H1 (cell line): Measurements from ENCODE around the gene CADPS. TPM values are rescaled to one million over a fixed set of nuclear protein-coding genes. Genes with fewer than 3 reads are reported as not detected.

Source experiments
- CTCF ChIA-PET: fragments of 300-600 bp; sonication (Branson Sonifier 250); formaldehyde crosslinking; loops from one replicate; lab custom pipeline; 2021; ENCODE audit not compliant: partially characterized antibody; lab: Charles Lee
- POLR2A ChIA-PET: fragments of 300-600 bp; sonication (Branson Sonifier 250); formaldehyde crosslinking; loops from one replicate; lab custom pipeline; 2021; ENCODE audit warnings: inconsistent platforms; ENCODE audit not compliant: partially characterized antibody; lab: Charles Lee
- DNase-seq, 2 experiments: peaks; one replicate each; pipeline versions ENCODE4 v3.0.0 to v3.0.0-alpha.2; 2010 to 2022; ENCODE audit warnings: low spot score in 2 of 2, low read depth in 1 of 2, mixed read lengths in 1 of 2
- FAIRE-seq: peaks from 2 replicates; lab custom pipeline; 2011; peaks lifted over from hg19 to GRCh38; lab: Jason Lieb, UNC
- H2AFZ ChIP-seq: 2 replicates; pipeline ENCODE4 v1.8.1; 2012; ENCODE audit warnings: low read length, inconsistent platforms
- H2AK5ac ChIP-seq: 2 replicates; pipeline ENCODE4 v1.6.1; 2013; ENCODE audit warnings: low read depth, low read length
- H2BK120ac ChIP-seq: replicated peaks from 2 replicates; pipeline ENCODE3; 2013; ENCODE audit warnings: low read depth, low read length, inconsistent platforms
- H2BK12ac ChIP-seq: 2 replicates; pipeline ENCODE4 v1.6.1; 2013; ENCODE audit warnings: low read depth, low read length
- H2BK15ac ChIP-seq: 2 replicates; pipeline ENCODE4 v1.6.1; 2013; ENCODE audit warnings: low read length
- H2BK20ac ChIP-seq: 2 replicates; pipeline ENCODE4 v1.6.1; 2013; ENCODE audit warnings: low read length
- H2BK5ac ChIP-seq: 2 replicates; pipeline ENCODE4 v1.6.1; 2013; ENCODE audit warnings: low read depth, low read length
- H3K14ac ChIP-seq: 2 replicates; pipeline ENCODE4 v1.6.1; 2013; ENCODE audit warnings: inconsistent platforms; ENCODE audit not compliant: insufficient read length
- H3K18ac ChIP-seq: 2 replicates; pipeline ENCODE4 v1.6.1; 2013; ENCODE audit warnings: low read length; ENCODE audit errors: extremely low read depth
- H3K23ac ChIP-seq: 2 replicates; pipeline ENCODE4 v1.6.1; 2013; ENCODE audit warnings: inconsistent platforms; ENCODE audit not compliant: insufficient read length
- H3K23me2 ChIP-seq: 2 replicates; pipeline ENCODE4 v1.6.1; 2013; ENCODE audit warnings: low read depth, low read length
- H3K27ac ChIP-seq: 2 replicates; pipeline ENCODE4 v1.6.1; 2011; ENCODE audit warnings: low read depth, low read length, inconsistent platforms
- H3K27me3 ChIP-seq, 4 experiments: replicated peaks in 1 of 4; 1 replicate in 1 of 4; 2 replicates in 3 of 4; pipeline versions ENCODE4 v1.6.1 to v1.8.1; 2011 to 2013; ENCODE audit warnings: low read length in 3 of 4, mild to moderate bottlenecking in 3 of 4, inconsistent platforms in 2 of 4, mixed read lengths in 2 of 4, moderate library complexity in 1 of 4; ENCODE audit not compliant: control insufficient read depth in 3 of 4, insufficient read depth in 3 of 4; ENCODE audit errors: extremely low read depth in 1 of 4
- H3K36me3 ChIP-seq, 4 experiments: 2 replicates each; pipeline versions ENCODE4 v1.6.1 to v1.8.1; 2011 to 2013; ENCODE audit warnings: mild to moderate bottlenecking in 4 of 4, low read length in 3 of 4, moderate library complexity in 2 of 4, control low read depth in 1 of 4, inconsistent platforms in 1 of 4; ENCODE audit not compliant: insufficient read depth in 4 of 4, control insufficient read depth in 2 of 4
- H3K4ac ChIP-seq: replicated peaks from 2 replicates; pipeline ENCODE3; 2013; ENCODE audit warnings: low read length, low read depth, mixed read lengths, inconsistent platforms; ENCODE audit not compliant: insufficient read length
- H3K4me1 ChIP-seq, 4 experiments: replicated peaks in 1 of 4; 1 replicate in 1 of 4; 2 replicates in 3 of 4; pipeline versions ENCODE4 v1.6.1 to v1.8.1; 2011 to 2013; ENCODE audit warnings: low read length in 3 of 4, inconsistent platforms in 2 of 4, mixed read lengths in 1 of 4; ENCODE audit not compliant: insufficient read depth in 4 of 4, control insufficient read depth in 3 of 4
- H3K4me2 ChIP-seq, 2 experiments: 2 replicates each; pipeline versions ENCODE4 v1.6.1 to v1.8.1; 2011 to 2013; ENCODE audit warnings: low read depth in 2 of 2, low read length in 2 of 2, control low read depth in 1 of 2, inconsistent platforms in 1 of 2, mild to moderate bottlenecking in 1 of 2; ENCODE audit not compliant: insufficient read depth in 1 of 2
- H3K4me3 ChIP-seq, 4 experiments: fragments of 200-600, 300-600 bp in 1 of 4; sonication (generic), shearing (Covaris generic), sonication (Bioruptor Twin) in 1 of 4; 2 replicates each; pipeline versions ENCODE4 v1.5.1 to v1.8.1; 2011 to 2016; ENCODE audit warnings: low read length in 4 of 4, low read depth in 3 of 4, control low read depth in 2 of 4, inconsistent platforms in 2 of 4, mild to moderate bottlenecking in 2 of 4, mixed read lengths in 1 of 4, moderate library complexity in 1 of 4; ENCODE audit not compliant: insufficient read depth in 2 of 4; ENCODE audit errors: extremely low read depth in 1 of 4
- H3K56ac ChIP-seq: replicated peaks from 2 replicates; pipeline ENCODE3; 2013; ENCODE audit warnings: low read depth, mild to moderate bottlenecking, mixed read lengths, low read length, inconsistent platforms; ENCODE audit not compliant: insufficient read length
- H3K79me1 ChIP-seq: 2 replicates; pipeline ENCODE4 v1.6.1; 2013; ENCODE audit warnings: low read depth, low read length, control low read depth
- H3K79me2 ChIP-seq, 2 experiments: 2 replicates each; pipeline versions ENCODE4 v1.6.1 to v1.8.1; 2012 to 2013; ENCODE audit warnings: low read length in 2 of 2, mild to moderate bottlenecking in 2 of 2, inconsistent platforms in 1 of 2; ENCODE audit not compliant: insufficient read depth in 2 of 2, control insufficient read depth in 1 of 2
- H3K9ac ChIP-seq, 4 experiments: replicated peaks in 1 of 4; 1 replicate in 1 of 4; 2 replicates in 3 of 4; pipeline versions ENCODE4 v1.6.1 to v1.8.1; 2011 to 2013; ENCODE audit warnings: low read depth in 3 of 4, low read length in 3 of 4, control low read depth in 2 of 4, mild to moderate bottlenecking in 2 of 4, moderate library complexity in 2 of 4, inconsistent platforms in 1 of 4; ENCODE audit errors: extremely low read depth in 1 of 4
- H3K9me3 ChIP-seq, 2 experiments: 2 replicates each; pipeline versions ENCODE4 v1.6.1 to v1.8.1; 2012 to 2013; ENCODE audit warnings: mild to moderate bottlenecking in 2 of 2, moderate library complexity in 2 of 2, control low read depth in 1 of 2, inconsistent platforms in 1 of 2, low read depth in 1 of 2, low read length in 1 of 2, mixed read lengths in 1 of 2; ENCODE audit not compliant: insufficient read depth in 2 of 2
- H4K20me1 ChIP-seq, 2 experiments: replicated peaks in 1 of 2; 2 replicates each; pipeline versions ENCODE3 to v1.8.1; 2011 to 2013; ENCODE audit warnings: inconsistent platforms in 2 of 2, low read length in 2 of 2, mild to moderate bottlenecking in 1 of 2; ENCODE audit not compliant: insufficient read depth in 2 of 2, control insufficient read depth in 1 of 2
- H4K5ac ChIP-seq: 2 replicates; pipeline ENCODE4 v1.6.1; 2013; ENCODE audit warnings: low read length, low read depth, mixed read lengths, inconsistent platforms; ENCODE audit not compliant: insufficient read length
- H4K8ac ChIP-seq: 2 replicates; pipeline ENCODE4 v1.8.0; 2013; ENCODE audit warnings: mild to moderate bottlenecking, moderate library complexity, low read length, inconsistent platforms; ENCODE audit not compliant: insufficient read depth; ENCODE audit errors: extremely low read depth
- H4K91ac ChIP-seq: replicated peaks from 2 replicates; pipeline ENCODE3; 2013; ENCODE audit warnings: low read length, mixed read lengths, inconsistent platforms; ENCODE audit not compliant: insufficient read length
- ATF2 ChIP-seq: IDR thresholded peaks from 2 replicates; pipeline ENCODE4 v1.6.1; 2012; ENCODE audit warnings: low read length, inconsistent platforms
- CEBPB ChIP-seq: IDR thresholded peaks from 2 replicates; pipeline ENCODE4 v1.6.1; 2012; ENCODE audit warnings: low read depth, low read length
- GTF2F1 ChIP-seq: IDR thresholded peaks from 2 replicates; pipeline ENCODE4 v1.6.1; 2012; ENCODE audit warnings: low read depth, low read length, improper control_type of control experiment, borderline replicate concordance
- SIX5 ChIP-seq: IDR thresholded peaks from 2 replicates; pipeline ENCODE4 v1.6.1; 2011; ENCODE audit warnings: mild to moderate bottlenecking, low read depth, low read length
- USF2 ChIP-seq: IDR thresholded peaks from 2 replicates; pipeline ENCODE4 v1.6.1; 2011; ENCODE audit warnings: low read length, improper control_type of control experiment
- YY1 ChIP-seq: IDR thresholded peaks from 2 replicates; pipeline ENCODE4 v1.6.1; 2011; ENCODE audit warnings: low read depth, mild to moderate bottlenecking, low read length
- WGBS, 2 experiments: shearing (Covaris generic) in 1 of 2; methylation state at CpG; one replicate each; pipeline versions ENCODE4 v1.1.6 to v1.1.7; 2013 to 2015; ENCODE audit warnings: low lambda C conversion rate in 2 of 2, mixed read lengths in 2 of 2, inconsistent platforms in 1 of 2, low coverage in 1 of 2, missing lambda C conversion rate in 1 of 2; ENCODE audit not compliant: insufficient replicate concordance in 2 of 2, insufficient coverage in 1 of 2, insufficient read length in 1 of 2; ENCODE audit errors: extremely low coverage in 1 of 2, missing lambda C conversion rate in 1 of 2; 5-methylcytosine and 5-hydroxymethylcytosine counted together
- polyA plus RNA-seq, 7 experiments: library from polyadenylated mRNA; depleted of rRNA in 3 of 7; stranded (reverse) in 5 of 7; unstranded in 2 of 7; fragments of >200 nt in 5 of 7; fragments of 200-250 nt in 2 of 7; gene quantifications; 1 replicate in 5 of 7; 2 replicates in 1 of 7; 4 replicates in 1 of 7; pipeline versions ENCODE4 v1.2.1 to v1.2.3, GENCODE V29; 2011 to 2013; ENCODE audit warnings: missing spikeins in 2 of 7, mixed read lengths in 2 of 7
- total RNA-seq: library from RNA; stranded (reverse); fragmentation: NEBNext Ultra II Directional; extraction: Animal tissue kit (Norgen Biotek cat#: 25700); gene quantifications from 2 replicates; pipeline ENCODE4 v1.2.1, GENCODE V29; 2021

The CADPS gene
- total and polyA plus RNA-seq, 2 of the 8 experiments (the other 6 are each of a cell fraction or from before 2014, with no cell fraction given), result 7.1 to 10.2 TPM

- no peak overlapping the region for H3K4ac ChIP-seq
- H3K14ac ChIP-seq, result no peak overlapping the region
- H3K23me2 ChIP-seq, result no peaks in the 10 kb centered on the region
- 83% methylated on average over 7 of the region's 7 CpGs; no CpG with 5 or more reads in 1 of the 2 experiments for WGBS, 2 experiments
- no peak overlapping the region for H3K23ac ChIP-seq
- no peaks in the 10 kb centered on the region for H3K36me3 ChIP-seq
- H3K4me3 ChIP-seq, result no peak overlapping the region
- no peak overlapping the region for H2BK20ac ChIP-seq
- FAIRE-seq, result no peak
- no peak overlapping the region for H3K9ac ChIP-seq
- H3K27ac ChIP-seq, result no peak overlapping the region
- DNase-seq, result no peak
- H4K91ac ChIP-seq, result no peak overlapping the region
- no peak overlapping the region for H2BK120ac ChIP-seq
- no peaks in the 10 kb centered on the region for H3K79me1 ChIP-seq
- H3K56ac ChIP-seq, result no peak overlapping the region
- H3K9me3 ChIP-seq, result no peaks in the 10 kb centered on the region
- H2BK12ac ChIP-seq, result no peak overlapping the region
- CTCF ChIA-PET, result interaction anchor here (1.1 to 2.6 kb wide), 3 partner anchors 35 to 105 kb away, joined by 3 to 11 read pairs (median 3); no protein-coding TSS in a partner anchor
- no peaks in the 10 kb centered on the region for H3K4me1 ChIP-seq
- no peak overlapping the region for H3K4me2 ChIP-seq
- H2BK5ac ChIP-seq, result no peak overlapping the region
- H3K18ac ChIP-seq, result no peak overlapping the region
- no peak overlapping the region for H2AFZ ChIP-seq
- no peaks in the 10 kb centered on the region for H3K79me2 ChIP-seq
- H4K20me1 ChIP-seq, result no peaks in the 10 kb centered on the region
- no peak overlapping the region for H2BK15ac ChIP-seq
- no peak overlapping the region for H4K8ac ChIP-seq
- no peaks in the 10 kb centered on the region for H3K27me3 ChIP-seq
- H2AK5ac ChIP-seq, result no peak overlapping the region
- POLR2A ChIA-PET, result interaction anchor here (1.0 kb wide), 2 partner anchors 8 to 9 kb away, joined by 3 to 4 read pairs; no protein-coding TSS in a partner anchor
- H4K5ac ChIP-seq, result no peak overlapping the region
- TF ChIP-seq SIX5, result no peak
- no peak for TF ChIP-seq CEBPB
- no peak for TF ChIP-seq ATF2
- no peak for TF ChIP-seq USF2
- no peak for TF ChIP-seq YY1
- no peak for TF ChIP-seq GTF2F1
These were observed 103.7 kb downstream of the CADPS start for GRCh38 chr3:62771331-62772072.
